B cell (primary cell): ENCODE results near the gene PAK2.

Experiments used
- EZH2 ChIP-seq: IDR thresholded peaks from 2 replicates; pipeline ENCODE4 v1.6.1; 2012; ENCODE audit warnings: borderline replicate concordance, low read depth, mild to moderate bottlenecking, moderate library complexity, low read length; ENCODE audit not compliant: insufficient read depth, poor library complexity, severe bottlenecking
- TF ChIP-seq, protein P1 (sequence below): fragments of 200-600 bp; IDR thresholded peaks from one replicate; pipeline ENCODE4 v1.8.0; 2022; ENCODE audit warnings: antibody characterized with exemption, mild to moderate bottlenecking

DNA sequence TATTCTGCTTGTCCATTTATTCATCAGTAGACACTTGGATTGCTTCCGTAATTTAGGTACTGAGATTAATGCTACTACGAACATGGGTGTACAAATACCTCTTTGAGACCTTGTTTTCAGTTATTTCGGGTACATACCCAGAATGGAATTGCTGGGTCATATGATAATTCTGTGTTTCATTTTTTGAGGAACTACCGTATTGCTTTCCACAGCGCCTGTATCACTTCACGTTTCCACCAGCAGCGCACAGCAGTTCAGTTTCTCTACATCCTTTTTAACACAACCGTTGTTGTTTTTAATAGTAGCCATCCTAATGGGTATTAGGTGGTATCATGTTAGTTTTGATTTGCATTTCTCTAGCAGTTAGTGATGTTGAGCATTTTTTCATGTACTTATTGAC is 9.5 kb downstream of the PAK2 start:
- no peak for TF ChIP-seq EZH2
- TF ChIP-seq, protein P1, sequence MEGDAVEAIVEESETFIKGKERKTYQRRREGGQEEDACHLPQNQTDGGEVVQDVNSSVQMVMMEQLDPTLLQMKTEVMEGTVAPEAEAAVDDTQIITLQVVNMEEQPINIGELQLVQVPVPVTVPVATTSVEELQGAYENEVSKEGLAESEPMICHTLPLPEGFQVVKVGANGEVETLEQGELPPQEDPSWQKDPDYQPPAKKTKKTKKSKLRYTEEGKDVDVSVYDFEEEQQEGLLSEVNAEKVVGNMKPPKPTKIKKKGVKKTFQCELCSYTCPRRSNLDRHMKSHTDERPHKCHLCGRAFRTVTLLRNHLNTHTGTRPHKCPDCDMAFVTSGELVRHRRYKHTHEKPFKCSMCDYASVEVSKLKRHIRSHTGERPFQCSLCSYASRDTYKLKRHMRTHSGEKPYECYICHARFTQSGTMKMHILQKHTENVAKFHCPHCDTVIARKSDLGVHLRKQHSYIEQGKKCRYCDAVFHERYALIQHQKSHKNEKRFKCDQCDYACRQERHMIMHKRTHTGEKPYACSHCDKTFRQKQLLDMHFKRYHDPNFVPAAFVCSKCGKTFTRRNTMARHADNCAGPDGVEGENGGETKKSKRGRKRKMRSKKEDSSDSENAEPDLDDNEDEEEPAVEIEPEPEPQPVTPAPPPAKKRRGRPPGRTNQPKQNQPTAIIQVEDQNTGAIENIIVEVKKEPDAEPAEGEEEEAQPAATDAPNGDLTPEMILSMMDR: no peak
